ENCODE data around the gene TARS2. TPM values are rescaled to one million over a fixed set of nuclear protein-coding genes. Genes with fewer than 3 reads are reported as not detected.

Gene TARS2
- polyA plus RNA-seq, 1 of the 3 experiments (the other 2 are of a cell fraction), result 22.2 TPM

GRCh38 chr1:150530491-150531159 lies 43.4 kb downstream of the TARS2 start:
- Histone ChIP-seq H4K20me1 (ENCODE audit: insufficient read depth) (no peaks in the 10 kb centered on the region), H3K9me2 (no peaks in the 10 kb centered on the region), H3K4me2 (no peak overlapping the region), H3K27ac (ENCODE audit: low read depth in 2 of 2, low read length in 1 of 2) (no peak overlapping the region), H3K9ac (no peak overlapping the region), H3K79me2 (ENCODE audit: insufficient read depth) (no peaks in the 10 kb centered on the region), H3K36me3 (replicated peaks in 1 of 2; ENCODE audit: control insufficient read depth in 1 of 2, insufficient read depth in 2 of 2, low read length in 1 of 2) (no peaks in the 10 kb centered on the region), H3F3A (replicated peaks; ENCODE audit: insufficient read depth) (peaks cover 13% of the 10 kb centered on the region), H3K27me3 (ENCODE audit: insufficient read depth) (no peaks in the 10 kb centered on the region), H3K4me1 (ENCODE audit: control insufficient read depth in 1 of 2, insufficient read depth in 2 of 2, low read depth in 1 of 2, low read length in 1 of 2) (peaks cover 4 to 5% of the 10 kb centered on the region in 2 experiments; a peak in 2 of 4 replicates), H3K9me3 (no peaks in the 10 kb centered on the region), H3K4me3 (ENCODE audit: low read depth in 2 of 2, low read length in 1 of 2) (no peak overlapping the region), H2AFZ (ENCODE audit: low read depth) (no peak overlapping the region)
- CTCF ChIA-PET, result interaction anchor here (0.7 to 4.6 kb wide), 9 partner anchors 14 to 476 kb away, joined by 3 to 69 read pairs (median 19); partner anchors contain the start of genes ADAMTSL4, ECM1, FALEC and MINDY1
- WGBS (ENCODE audit: low lambda C conversion rate), result 94% methylated on average over 13 of the region's 14 CpGs
- POLR2A ChIA-PET, result no interaction called here
- TF ChIP-seq NFIC (IDR thresholded peaks at IDR 0.05; ENCODE audit: borderline replicate concordance) (no peak), IRF3 (IDR thresholded peaks at IDR 0.05; ENCODE audit: low read depth, low read length) (no peak), RAD21 (IDR thresholded peaks at IDR 0.05; ENCODE audit: low read length) (no peak), FOXM1 (IDR thresholded peaks at IDR 0.05; ENCODE audit: low read depth) (no peak), FOXJ3 (CRISPR knock-in tag; IDR thresholded peaks at IDR 0.05) (no peak), CHD2 (IDR thresholded peaks at IDR 0.05; ENCODE audit: low read length, partially characterized antibody) (no peak), MXI1 (IDR thresholded peaks at IDR 0.05; ENCODE audit: low read depth, low read length) (no peak), MAX (IDR thresholded peaks at IDR 0.05; ENCODE audit: low read depth) (no peak), SIN3A (IDR thresholded peaks at IDR 0.05; ENCODE audit: borderline replicate concordance, low read depth, low read length) (no peak), TEAD4 (IDR thresholded peaks at IDR 0.05; ENCODE audit: borderline replicate concordance, insufficient read depth) (no peak), NRF1 (IDR thresholded peaks at IDR 0.05; ENCODE audit: low read depth, low read length) (no peak), TAF1 (IDR thresholded peaks at IDR 0.05; ENCODE audit: borderline replicate concordance, low read depth, low read length) (no peak), GATA2 (CRISPR knock-in tag; IDR thresholded peaks at IDR 0.05) (no peak), PBX3 (IDR thresholded peaks at IDR 0.05) (no peak), EZH2phosphoT487 (IDR thresholded peaks at IDR 0.05; ENCODE audit: borderline replicate concordance, low read depth) (no peak)
- no peak for DNase-seq
